HPDE6-E6E7 (cell line): ENCODE results near the gene ATM.
"Not testable (repeated sequence)": the region's sequence is repeated elsewhere in the genome, so short reads cannot be mapped to it uniquely, and the experiment has no call there.

Experiments used
- DNase-seq: peaks from one replicate; pipeline ENCODE4 v3.0.0; 2011; ENCODE audit warnings: missing footprints; ENCODE audit errors: extremely low spot score

ATM gene

DNA sequence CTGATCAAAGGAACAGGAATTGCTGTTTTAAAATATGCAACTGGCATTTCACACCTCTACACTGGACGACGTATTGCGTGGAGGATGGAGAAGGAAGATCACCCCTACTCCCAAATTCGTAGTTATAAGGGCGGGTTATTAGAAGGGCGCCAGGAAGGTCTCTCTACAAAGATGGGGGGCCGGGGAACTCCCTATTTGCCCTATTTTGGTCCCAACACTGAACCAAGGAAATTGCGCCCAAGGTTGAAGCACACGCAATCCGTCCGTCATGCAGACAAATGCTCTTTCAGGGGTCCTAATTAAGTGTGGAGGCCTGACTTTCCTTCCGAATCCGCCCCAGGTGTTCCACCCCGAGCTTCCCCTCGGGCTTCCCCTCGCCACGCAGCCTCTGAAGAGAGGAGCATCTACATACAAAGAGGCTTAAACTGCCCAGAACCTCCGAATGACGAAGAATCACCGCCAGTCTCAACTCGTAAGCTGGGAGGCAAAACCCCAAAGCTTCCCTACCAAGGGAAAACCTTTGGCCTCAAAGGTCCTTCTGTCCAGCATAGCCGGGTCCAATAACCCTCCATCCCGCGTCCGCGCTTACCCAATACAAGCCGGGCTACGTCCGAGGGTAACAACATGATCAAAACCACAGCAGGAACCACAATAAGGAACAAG is 825 bp upstream of the ATM start:
- no peak for DNase-seq

DNA sequence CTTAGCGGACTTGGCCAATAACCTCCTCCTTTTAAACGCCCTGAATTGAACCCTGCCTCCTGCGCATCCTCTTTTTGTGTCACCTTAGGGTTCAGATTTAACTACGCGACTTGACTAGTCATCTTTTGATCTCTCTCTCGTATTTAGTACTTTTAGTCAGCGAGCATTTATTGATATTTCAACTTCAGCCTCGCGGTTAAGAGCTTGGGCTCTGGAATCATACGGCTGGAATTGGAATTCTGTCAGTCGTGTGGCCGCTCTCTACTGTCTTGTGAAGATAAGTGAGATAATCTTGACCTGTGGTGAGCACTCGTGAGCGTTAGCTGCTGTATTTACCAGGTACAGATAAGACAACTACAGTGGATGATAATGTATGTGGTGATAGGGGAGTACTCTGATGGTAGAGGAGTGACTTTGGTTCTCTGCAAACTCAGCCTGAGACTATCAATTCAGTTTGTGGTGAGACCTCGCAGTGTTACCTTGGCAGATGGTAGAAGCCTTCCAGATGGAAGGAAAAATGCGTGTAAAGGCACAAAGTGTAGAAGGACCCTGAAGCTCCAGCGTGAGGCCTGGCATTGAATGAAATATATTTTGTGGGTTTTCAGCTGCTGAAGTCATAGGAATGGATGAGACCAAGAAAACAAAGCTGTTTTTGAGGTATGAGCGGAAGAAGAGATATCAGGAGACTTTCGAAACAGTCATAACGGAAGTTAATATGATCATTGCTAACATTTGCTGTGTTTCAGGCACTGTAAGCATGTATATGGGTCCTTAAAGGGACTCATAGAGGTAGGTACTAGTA is 682 bp downstream of the ATM start:
- DNase-seq: no peak

DNA sequence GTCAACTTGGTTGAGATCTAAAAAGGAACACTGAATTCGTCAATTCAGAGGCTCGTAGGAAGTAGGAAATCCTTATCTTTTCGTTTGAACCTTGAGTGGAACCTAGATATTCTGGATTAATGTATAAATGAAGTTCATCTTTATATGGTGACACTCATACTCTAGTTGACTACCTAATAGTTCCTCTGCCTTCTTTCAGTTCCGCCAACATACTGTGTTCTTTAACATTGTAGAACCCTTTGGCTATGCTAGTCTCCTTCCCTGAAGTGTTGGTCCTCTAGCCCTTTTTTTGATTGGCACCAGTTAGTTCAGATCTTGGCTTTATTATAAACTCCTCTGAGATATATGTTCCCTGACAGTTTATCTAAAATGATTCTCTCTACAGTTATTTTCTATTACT is 1.5 kb downstream of the ATM start:
- DNase-seq: no peak

DNA sequence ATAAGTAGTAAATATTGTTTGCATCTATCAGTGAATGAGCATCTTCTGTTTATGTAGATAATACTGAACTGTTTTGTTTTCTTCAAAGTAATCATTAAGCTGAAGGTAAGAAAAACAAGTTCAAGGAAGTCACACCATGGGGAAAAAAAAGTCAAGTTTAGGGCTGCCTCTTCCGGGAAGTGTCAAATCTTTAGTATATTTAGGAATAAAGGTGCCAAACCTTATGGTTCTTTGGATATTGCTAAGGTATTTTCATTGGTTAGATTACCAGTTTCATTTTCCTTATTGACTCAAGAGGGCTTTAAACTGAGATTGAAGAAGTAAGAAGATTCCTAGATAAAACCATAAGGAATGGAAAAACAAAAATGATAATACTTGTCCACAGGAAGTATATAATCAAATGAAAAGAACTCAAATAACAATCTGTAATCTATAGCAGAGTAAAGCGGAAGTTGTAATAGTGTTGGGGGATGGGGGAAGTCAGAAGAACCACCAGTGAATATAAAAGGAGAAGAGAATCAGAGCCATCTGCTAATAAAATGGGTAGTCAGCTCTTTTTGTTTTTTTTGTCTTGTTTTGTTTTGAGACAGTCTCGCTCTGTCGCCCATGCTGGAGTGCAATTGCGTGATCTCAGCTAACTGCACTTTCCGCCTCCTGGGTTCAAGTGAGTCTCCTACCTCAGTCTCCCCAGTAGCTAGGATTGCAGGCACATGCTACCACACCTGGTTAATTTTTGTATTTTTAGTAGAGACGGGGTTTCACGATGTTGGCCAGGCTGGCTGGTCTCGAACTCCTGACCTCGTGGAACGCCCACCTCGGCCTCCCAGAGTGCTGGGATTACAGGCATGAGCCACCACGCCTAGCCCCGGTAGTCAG is 2.3 kb downstream of the ATM start:
- DNase-seq: no peak

DNA sequence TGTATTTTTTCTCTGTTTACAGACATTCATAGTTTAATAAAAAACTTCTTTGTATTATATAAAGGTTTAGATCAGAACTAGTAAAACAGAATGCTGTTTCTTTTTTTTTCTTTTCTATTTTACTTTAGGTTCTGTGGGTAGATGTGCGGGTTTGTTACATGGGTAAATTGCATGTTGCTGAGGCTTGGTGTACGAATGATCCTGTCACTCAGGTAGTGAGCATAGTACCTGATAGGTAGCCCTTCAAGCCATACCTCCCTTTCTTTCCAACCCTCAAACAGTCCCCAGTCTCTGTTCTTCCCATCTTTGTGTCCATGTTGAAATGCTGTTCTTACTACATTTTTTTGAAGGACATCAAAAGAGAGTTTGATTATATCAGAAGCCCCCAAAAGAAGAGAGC is 3.2 kb downstream of the ATM start:
- DNase-seq: no peak

DNA sequence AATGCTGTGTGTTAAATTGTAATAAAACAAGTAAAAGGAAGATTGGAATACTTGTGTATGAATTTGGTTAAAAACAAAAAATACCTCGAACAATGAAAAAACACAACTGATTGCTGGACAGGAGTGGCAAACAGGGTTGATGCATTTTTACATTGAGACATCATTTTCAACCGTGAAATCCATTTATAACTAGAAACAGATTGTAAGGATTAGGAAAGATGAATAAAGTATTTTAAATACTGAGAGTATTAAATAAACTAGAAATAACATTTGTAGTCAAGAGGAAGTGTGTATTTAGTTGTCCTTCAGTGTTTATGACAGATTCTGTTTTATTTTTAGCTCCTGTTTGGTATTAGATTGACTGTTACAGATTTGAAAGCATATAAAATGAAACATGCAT is 5.4 kb downstream of the ATM start:
- no peak for DNase-seq

DNA sequence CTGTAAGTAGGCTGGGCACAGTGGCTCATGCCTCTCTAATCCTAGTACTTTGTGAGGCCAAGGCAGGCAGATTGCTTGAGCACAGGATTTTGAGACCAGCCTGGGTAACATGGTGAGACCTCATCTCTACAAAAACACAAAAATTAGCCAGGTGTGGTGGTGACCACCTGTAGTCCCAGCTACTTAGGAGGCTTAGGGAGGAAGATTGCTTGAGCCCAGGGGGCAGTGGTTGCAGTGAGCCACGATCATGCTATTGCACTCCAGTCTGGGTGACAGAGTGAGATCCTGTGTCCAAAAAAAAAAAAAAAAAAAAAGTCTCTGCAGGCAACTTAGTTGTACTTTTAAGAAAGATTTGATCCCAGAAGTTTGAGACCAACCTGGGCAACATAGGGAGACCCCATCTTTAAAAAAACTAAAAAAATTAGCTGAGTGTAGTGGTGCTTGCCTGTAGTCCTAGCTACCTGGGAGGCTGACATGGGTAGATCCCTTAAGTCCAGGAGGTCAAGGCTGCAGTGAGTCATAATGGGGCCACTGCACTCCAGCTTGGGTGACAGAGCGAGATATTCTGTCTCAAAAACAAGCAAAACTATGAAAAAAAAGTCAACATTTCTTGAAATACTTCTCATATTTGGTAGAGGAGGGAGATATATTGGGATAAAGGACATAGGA is 10.5 kb downstream of the ATM start:
- no peak for DNase-seq

DNA sequence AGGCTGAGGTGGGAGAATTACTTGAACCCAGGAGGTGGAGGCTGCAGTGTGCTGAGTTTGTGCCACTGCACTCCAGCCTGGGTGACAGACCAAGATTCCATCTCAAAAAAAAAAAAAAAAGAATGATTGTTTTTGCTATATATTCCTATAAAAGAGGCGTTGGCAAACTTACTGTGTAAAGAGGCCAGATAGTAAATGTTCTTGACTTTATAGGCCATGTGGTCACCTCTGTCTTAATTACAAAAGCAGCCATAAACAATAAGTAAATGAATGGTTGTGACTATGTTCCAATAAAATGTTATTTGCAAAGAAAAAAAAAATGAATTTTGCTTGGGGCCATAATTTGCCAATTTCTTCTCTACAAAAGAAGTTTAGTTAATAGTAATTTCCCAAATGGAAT is 12.3 kb downstream of the ATM start:
- no peak for DNase-seq

DNA sequence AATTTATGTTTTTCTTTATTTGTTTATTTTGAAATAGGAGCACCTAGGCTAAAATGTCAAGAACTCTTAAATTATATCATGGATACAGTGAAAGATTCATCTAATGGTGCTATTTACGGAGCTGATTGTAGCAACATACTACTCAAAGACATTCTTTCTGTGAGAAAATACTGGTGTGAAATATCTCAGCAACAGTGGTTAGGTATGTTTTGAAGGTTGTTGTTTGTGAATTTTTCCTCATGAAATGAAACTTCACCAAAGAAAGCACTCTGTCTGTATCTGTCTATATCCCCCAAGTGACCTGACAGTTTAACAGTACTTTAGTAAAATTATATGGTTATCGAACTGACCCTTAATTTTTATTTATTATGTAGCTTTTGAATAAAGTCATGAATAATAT is 12.8 kb downstream of the ATM start:
- DNase-seq: no peak

DNA sequence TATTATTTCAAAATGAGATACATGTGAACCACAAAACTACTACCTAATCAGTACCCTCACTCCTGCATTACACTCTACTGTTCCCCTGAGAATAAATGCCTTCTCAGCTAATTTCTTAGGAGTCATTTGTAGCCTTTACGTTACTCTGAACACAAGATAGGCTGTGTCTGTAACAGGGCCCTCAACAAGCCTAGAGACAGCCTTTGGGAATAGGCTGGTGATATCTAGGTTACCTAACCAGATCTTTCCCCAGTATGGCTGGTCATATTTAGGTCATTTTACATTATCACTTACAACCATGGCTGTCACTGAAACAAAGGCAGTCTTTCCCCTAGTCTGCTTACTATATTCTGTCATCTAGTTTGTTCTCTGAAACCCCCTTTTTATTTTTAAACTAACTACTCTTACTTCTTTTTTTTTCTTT is 14.2 kb downstream of the ATM start:
- DNase-seq: no peak

DNA sequence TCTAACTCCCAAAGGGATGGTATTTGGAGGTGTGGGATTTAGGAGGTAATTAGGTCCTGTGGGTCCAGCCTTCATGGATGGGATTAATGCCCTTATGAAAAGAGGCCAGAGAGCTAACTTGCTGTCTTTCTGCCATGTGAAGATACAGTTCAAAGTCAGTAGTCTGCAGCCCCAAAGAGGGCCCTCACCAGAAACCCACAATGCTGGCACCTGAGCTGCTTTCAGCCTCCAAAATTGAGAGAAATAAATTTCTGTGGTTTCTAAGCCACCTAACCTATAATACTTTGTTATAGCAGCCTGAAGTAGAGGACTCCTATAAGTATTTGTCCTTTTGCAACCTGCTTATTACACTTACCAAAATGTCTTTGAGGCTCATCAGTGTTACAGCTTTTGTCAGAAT is 16.2 kb downstream of the ATM start:
- DNase-seq: no peak

DNA sequence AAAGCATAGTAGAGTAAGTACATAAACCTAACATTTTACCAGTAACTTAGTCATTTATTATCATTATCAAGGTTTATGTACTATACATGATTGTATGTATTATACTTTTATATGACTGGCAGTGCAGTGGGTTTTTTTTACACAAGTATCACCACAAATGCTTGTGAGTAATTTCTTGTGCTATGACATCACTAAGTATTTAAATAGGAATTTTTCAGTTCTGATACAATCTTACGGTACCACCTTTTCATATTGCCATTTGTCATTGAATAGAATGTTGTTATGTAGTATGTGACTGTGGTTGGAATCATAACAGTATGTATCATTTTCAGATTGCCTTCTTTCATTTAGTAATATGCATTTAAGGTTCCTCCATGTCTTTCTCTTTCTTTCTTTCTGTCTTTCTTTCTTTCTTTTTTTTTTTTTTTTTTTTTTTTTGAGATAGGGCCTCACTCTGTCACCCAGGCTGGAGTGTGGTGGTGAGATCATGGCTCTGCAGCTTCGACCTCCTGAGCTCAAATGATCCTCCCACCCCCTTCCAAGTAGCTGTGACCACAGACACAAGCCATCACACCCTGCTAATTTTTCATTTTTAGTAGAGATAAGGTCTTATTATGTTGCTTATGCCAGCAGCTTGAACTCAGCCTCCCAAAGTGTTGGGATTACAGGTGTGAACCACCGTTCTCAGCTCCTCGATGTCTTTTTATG is 18.6 kb downstream of the ATM start:
- DNase-seq: no peak

DNA sequence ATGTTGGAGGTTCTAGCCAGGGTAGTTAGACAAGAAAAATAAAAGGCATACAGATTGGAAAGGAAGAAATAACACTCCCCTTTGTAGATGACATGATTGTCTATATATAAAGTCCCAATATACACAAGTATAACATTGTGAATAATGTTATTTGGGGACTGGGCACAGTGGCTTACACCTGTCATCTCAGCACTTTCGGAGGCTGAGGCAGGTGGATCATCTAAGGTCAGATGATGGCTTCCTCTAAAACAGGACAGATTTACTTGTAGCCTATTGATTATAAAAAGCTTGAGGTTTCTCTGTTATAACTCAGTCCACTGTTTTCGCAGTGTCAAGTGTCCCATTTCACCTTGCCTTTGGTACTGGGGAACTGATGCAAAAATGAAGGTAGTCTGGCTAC is 19.6 kb downstream of the ATM start:
- DNase-seq: no peak

DNA sequence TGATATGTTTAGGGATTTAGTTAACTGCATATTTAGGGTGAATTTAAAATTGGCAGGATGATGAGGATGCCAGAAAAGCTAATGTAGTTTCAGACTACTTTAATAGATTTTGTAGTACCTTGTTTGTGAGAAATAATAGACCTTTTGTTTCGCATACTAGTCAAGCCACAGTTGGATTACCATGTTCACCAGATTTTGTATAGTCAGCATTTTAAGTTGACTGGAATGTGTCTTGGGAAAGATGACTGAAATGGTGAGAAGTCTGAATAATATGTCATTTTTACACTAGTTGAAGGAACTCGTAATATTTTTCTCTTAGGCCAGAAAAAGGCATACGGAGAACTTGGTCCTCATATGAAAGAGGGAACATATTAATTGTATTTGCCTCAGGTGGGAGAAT is 23.4 kb downstream of the ATM start:
- no peak for DNase-seq

DNA sequence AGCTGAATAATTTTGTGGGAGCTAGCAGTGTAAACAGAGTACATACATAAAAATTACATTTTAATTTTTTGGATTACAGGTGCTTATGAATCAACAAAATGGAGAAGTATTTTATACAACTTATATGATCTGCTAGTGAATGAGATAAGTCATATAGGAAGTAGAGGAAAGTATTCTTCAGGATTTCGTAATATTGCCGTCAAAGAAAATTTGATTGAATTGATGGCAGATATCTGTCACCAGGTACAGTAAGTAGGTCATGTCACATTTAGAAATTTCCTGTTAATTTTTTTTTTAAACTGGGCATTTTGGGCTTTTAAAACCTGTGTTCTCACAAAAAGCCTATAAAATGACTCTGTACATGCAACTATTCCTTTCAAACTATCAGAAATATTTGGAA is 24.0 kb downstream of the ATM start:
- DNase-seq: no peak

DNA sequence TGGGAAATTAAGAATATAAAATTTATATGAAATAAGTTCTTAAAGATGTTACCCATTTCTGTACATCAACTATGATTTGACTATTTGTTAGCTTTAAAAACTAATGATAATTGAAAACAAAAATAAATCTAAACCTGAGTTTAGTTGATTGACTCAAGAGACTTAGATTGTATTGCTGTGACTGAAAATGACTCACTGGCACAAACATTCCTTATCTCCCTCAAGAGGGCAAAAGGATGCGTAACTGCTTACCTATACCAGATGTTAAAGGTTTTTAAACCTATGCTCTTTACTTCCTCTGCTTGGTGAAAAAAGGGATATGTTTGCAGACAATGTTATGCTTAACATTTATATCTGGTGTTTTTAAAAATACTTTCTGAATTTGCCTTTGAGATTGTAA is 30.3 kb downstream of the ATM start:
- DNase-seq: peak; percentile 3

DNA sequence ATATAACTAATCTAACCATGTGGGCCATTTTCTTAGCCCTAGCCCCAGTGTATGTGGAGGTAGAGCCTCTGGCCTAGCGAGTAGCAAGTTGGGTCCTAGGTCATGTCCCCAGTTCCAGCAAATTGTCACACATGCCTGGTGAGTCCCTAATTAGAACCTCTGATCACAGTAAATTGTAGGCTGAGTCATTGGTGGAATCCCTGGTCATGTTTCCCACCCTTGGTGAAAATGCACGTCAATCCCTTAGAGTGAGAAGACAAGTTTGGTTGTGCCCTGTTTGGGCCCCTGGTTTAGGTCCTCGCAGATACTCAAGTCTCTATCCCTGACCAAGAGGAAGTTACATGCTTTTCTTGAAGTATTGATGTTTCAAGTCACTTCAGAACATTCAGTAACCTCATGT is 46.7 kb downstream of the ATM start:
- DNase-seq: no peak

DNA sequence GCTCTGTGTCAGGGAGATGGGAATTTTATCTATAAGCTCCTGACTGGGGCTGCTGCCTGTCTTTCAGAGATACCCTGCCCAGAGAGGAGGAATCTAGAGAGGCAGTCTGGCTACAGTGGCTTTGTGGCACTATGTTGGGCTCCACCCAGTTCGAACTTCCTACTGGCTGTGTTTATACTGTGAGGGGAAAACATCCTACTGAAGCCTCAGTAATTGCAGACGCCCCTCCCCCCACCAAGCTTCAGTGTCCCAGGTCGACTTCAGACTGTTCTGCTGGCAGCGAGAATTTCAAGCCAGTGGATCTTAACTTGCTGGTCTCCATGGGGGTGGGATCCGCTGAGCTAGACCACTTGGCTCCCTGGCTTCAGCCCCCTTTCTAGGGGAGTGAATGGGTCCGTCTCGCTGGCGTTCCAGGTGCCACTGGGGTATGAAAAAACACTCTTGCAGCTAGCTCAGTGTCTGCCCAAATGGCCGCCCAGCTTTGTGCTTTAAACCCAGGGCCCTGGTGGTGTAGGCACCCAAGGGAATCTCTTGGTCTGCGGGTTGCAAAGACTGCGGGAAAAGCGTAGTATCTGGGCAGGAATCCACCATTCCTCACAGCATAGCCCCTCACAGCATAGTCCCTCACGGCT is 54.2 kb downstream of the ATM start:
- not testable (repeated sequence) for DNase-seq

DNA sequence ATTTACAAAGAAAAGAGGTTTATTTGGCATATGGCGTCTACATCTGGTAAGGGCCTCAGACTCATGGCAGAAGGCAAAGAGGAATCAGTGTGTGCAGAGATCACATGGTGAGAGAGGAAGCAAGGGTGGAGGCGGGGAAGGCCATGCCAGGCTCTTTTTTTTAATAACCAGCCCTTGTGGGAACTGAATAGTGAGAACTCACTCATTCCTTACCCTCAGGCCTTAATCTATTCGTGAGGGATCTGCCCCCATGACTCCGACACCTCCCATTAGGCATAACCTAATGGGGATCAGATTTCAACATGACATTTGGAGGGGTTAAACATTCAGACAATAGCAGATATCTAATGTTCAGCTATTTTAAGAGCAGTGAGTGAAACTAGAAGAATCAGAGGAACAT is 55.7 kb downstream of the ATM start:
- DNase-seq: no peak

DNA sequence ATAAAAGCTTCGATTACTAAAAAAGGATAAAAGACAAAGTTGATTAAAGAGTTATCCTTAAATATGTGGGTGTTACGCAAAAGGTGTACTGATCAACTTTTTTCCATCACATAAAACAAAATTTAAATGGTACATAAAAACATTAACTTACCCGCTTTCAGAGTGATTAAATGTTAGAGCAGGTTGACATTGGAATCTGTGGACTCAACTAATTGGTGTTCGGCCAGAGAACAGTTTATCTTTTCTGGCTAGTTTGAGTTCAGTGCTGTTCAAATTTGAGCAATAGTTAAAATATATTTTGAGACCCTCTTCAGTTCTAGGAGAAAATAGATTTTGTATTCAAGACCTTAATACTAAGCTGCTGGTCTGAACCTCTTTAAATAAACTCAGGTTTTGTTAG is 56.1 kb downstream of the ATM start:
- no peak for DNase-seq

DNA sequence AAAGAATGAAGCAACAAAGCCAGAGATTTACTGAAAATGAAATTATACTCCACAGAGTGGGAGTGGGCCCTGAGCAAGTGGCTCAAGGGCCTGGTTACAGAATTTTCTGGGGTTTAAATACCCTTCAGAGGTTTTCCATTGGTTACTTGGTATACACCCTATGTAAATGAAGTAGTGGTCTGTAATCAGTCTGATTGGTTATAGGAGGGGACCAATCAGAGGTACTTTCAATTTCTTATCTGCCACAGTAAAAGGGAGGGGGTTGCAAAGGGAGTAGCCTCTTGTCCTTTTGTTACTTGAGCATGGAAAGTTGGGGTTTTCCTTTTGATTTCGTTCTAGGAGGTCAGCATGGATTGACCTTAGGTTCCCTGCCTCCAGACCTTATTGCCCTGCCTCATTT is 63.5 kb downstream of the ATM start:
- no peak for DNase-seq
